ENCODE data around the gene FHAD1. TPM values are rescaled to one million over a fixed set of nuclear protein-coding genes. Genes with fewer than 3 reads are reported as not detected.
A peak's percentile ranks its signal among the peaks of the same experiment; 100 is the strongest.

Gene FHAD1
- total and polyA plus RNA-seq, 2 of the 13 experiments (the other 11 are each of a cell fraction or from before 2014, with no cell fraction given) = not detected

- H3K79me2 ChIP-seq (ENCODE audit: insufficient read depth, low read length) = no peaks in the 10 kb centered on the region
- ATAC-seq = no peak; the same call in 2 of the 3 replicates
- peak overlapping the region; percentile 46; the same call in 1 of the 2 replicates for H3K4me2 ChIP-seq (ENCODE audit: low read depth, low read length)
- H3K27me3 ChIP-seq (ENCODE audit: control insufficient read depth in 1 of 2, insufficient read depth in 2 of 2, low read length in 2 of 2) = peaks cover 1 to 11% of the 10 kb centered on the region in 2 experiments; a peak in 3 of 5 replicates
- H3K9ac ChIP-seq (ENCODE audit: insufficient read depth, low read depth, low read length) = no peak overlapping the region
- H3K27ac ChIP-seq (ENCODE audit: extremely low read length, insufficient read depth, low read length) = no peak overlapping the region
- H3K9me3 ChIP-seq (ENCODE audit: low read length) = no peaks in the 10 kb centered on the region
- H2AFZ ChIP-seq (ENCODE audit: low read length) = peak overlapping the region; percentile 27
- ChIA-PET POLR2A (no interaction called here), CTCF (ENCODE audit: low intra/inter-chr PET ratio, low total read pairs) (no interaction called here)
- 2% methylated on average over 8 of the region's 9 CpGs for WGBS (ENCODE audit: low lambda C conversion rate)
- intact Hi-C loops (cut with micrococcal nuclease; ENCODE audit: unreplicated experiment) (no loop called here), in situ Hi-C loops (cut with HindIII; ENCODE audit: extremely low pct_ligation_motif_present, low pct_unique_long_range_greater_than_20kb) (no loop called here)
- no peaks in the 10 kb centered on the region for H4K20me1 ChIP-seq (ENCODE audit: insufficient read depth, low read length)
- no peaks in the 10 kb centered on the region for H3K36me3 ChIP-seq (replicated peaks in 1 of 2; ENCODE audit: control insufficient read depth in 1 of 2, insufficient read depth in 2 of 2, low read length in 2 of 2)
- peak overlapping the region in 1 of 3 experiments; percentile 24; a peak in 1 of 6 replicates for H3K4me3 ChIP-seq (replicated peaks in 1 of 3; ENCODE audit: insufficient read depth in 1 of 3, low read depth in 2 of 3, low read length in 3 of 3)
- no TSS peak for BruUV-seq (replicated peaks)
- no peak for DNase-seq (ENCODE audit: low spot score)
- H3K4me1 ChIP-seq (ENCODE audit: insufficient read depth, low read length) = peaks cover 19% of the 10 kb centered on the region
- no peak for FAIRE-seq
- no peak for TF ChIP-seq ZNF124 (CRISPR knock-in tag; IDR thresholded peaks at IDR 0.05)
- TF ChIP-seq ZNF770 (CRISPR knock-in tag; IDR thresholded peaks at IDR 0.05) = peak; percentile 99
- TF ChIP-seq SRF (IDR thresholded peaks at IDR 0.05; ENCODE audit: low read depth, low read length) = no peak
- TF ChIP-seq E2F1 (CRISPR knock-in tag; IDR thresholded peaks at IDR 0.05) = no peak
- no peak for TF ChIP-seq RFX5 (IDR thresholded peaks at IDR 0.05; ENCODE audit: low read depth, low read length)
- TF ChIP-seq ZNF598 (CRISPR knock-in tag; IDR thresholded peaks at IDR 0.05; ENCODE audit: borderline replicate concordance) = no peak
- TF ChIP-seq ARID4A (CRISPR knock-in tag; IDR thresholded peaks at IDR 0.05; ENCODE audit: borderline replicate concordance) = no peak
- no peak for TF ChIP-seq ZNF75D (CRISPR knock-in tag; IDR thresholded peaks at IDR 0.05; ENCODE audit: borderline replicate concordance)
- no peak for TF ChIP-seq ZFP82 (CRISPR knock-in tag; IDR thresholded peaks at IDR 0.05; ENCODE audit: borderline replicate concordance)
- no peak for TF ChIP-seq SOX5 (CRISPR knock-in tag; IDR thresholded peaks at IDR 0.05; ENCODE audit: borderline replicate concordance)
- TF ChIP-seq ZNF207 (IDR thresholded peaks at IDR 0.05; ENCODE audit: borderline replicate concordance) = no peak
- no peak for TF ChIP-seq SPEN (CRISPR knock-in tag; IDR thresholded peaks at IDR 0.05; ENCODE audit: low read depth)
- TF ChIP-seq XBP1 (CRISPR knock-in tag; IDR thresholded peaks at IDR 0.05) = no peak
- TF ChIP-seq RBM22 (optimal IDR thresholded peaks at IDR 0.05; ENCODE audit: low read length) = no peak
- TF ChIP-seq BCL6 (CRISPR knock-in tag; IDR thresholded peaks at IDR 0.05) = no peak
- TF ChIP-seq CREBL2 (CRISPR knock-in tag; IDR thresholded peaks at IDR 0.05; ENCODE audit: borderline replicate concordance) = no peak
Measured at GRCh38 chr1:15393475-15394257, 146.6 kb downstream of the FHAD1 start.

Measured in HepG2 (cell line).